ENCODE data around the gene SMIM5. TPM values are rescaled to one million over a fixed set of nuclear protein-coding genes. Genes with fewer than 3 reads are reported as not detected.

SMIM5 gene
- total and polyA plus RNA-seq, 2 experiments from 2014 or later: 0.60 to 0.89 TPM

DNA sequence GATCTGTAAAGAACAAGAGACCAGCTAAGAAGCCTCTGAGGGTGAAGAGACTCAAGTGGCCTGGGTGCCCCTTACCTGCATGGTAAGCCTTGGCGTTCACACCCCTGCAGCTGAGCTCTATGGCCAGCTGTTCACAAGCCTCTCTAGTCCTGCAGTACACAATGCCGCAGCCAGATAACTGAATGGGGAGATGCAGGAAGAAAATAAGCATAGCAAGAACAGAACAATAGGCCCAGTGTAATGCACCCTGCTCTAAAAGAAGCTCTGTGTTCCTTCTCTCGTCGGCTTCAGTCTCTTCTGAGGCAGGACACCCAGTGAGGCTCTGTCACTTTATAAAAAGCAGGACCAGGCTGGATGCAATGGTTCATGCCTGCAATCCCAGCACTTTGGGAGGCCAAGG is 28.3 kb downstream of the SMIM5 start:
- peaks cover 3% of the 10 kb centered on the region for H3K4me1 ChIP-seq (ENCODE audit: low read depth)

DNA sequence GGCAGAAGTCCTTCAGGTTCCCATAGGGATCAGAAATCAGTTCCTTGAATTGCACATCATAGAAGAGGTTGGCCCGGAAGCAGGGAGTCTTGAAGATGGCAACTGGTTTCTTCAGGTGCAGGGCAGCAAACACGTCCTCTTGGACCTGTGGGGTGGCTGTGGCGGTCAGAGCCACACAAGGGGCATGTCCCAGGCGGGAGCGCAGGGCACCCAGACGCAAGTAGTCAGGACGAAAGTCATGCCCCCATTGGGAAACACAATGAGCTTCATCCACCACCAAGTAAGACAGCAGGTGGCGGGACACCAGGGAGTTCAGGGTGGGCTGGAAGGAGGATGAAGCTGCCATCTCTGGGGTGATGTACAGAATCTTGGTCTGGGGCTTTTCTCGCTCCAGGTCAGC is 29.3 kb downstream of the SMIM5 start:
- no peak for TF ChIP-seq CTCF (IDR thresholded peaks at IDR 0.05; ENCODE audit: low read depth, low read length)
- Histone ChIP-seq H3K27me3 (no peaks in the 10 kb centered on the region), H3K4me3 (no peak overlapping the region), H3K27ac (no peak overlapping the region), H3K36me3 (peaks cover 21% of the 10 kb centered on the region), H3K4me1 (ENCODE audit: low read depth) (peaks cover 3% of the 10 kb centered on the region), H3K9me3 (ENCODE audit: low read depth) (no peaks in the 10 kb centered on the region)
- no peak for DNase-seq (ENCODE audit: low read depth in 1 of 2, low spot score in 1 of 2)

More for the DNA sequence above, 28.3 kb downstream of the SMIM5 start:
- no peaks in the 10 kb centered on the region for H3K9me3 ChIP-seq (ENCODE audit: low read depth)
- no peak overlapping the region for H3K27ac ChIP-seq
- H3K27me3 ChIP-seq: no peaks in the 10 kb centered on the region
- TF ChIP-seq CTCF (IDR thresholded peaks at IDR 0.05; ENCODE audit: low read depth, low read length): no peak
- no peak overlapping the region for H3K4me3 ChIP-seq
- DNase-seq (ENCODE audit: low read depth in 1 of 2, low spot score in 1 of 2): no peak
- H3K36me3 ChIP-seq: peaks cover 21% of the 10 kb centered on the region

- no peaks in the 10 kb centered on the region for H3K27me3 ChIP-seq
- peaks cover 7% of the 10 kb centered on the region for H3K4me1 ChIP-seq (ENCODE audit: low read depth)
- H3K9me3 ChIP-seq (ENCODE audit: low read depth): no peaks in the 10 kb centered on the region
- DNase-seq (ENCODE audit: low read depth in 1 of 2, low spot score in 1 of 2): no peak
- TF ChIP-seq CTCF (IDR thresholded peaks at IDR 0.05; ENCODE audit: low read depth, low read length): no peak
- no peak overlapping the region for H3K4me3 ChIP-seq
- H3K36me3 ChIP-seq: peaks cover 18% of the 10 kb centered on the region
- H3K27ac ChIP-seq: no peak overlapping the region
Observed at GRCh38 chr17:75664099-75664549, 30.9 kb downstream of the SMIM5 start.

DNA sequence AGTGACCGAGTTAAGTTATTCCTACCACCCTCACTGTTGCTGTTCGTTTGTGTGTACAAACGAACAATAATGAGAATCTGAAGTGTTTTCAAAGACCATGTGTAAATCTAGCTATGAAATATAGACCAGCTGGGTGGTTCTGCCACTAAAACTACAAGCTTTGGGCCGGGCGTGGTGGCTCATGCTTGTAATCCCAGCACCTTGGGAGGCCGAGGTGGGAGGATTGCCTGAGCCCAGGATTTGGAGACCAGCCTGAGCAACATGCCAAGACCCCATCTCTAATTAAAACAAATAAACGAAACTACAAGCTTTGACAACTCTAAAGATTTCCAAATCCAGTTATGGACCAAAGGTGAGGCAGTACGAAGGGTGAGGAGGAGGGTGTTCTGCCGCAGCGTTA is 32.7 kb downstream of the SMIM5 start:
- H3K9me3 ChIP-seq (ENCODE audit: low read depth): no peaks in the 10 kb centered on the region
- no peak for DNase-seq (ENCODE audit: low read depth in 1 of 2, low spot score in 1 of 2)
- H3K27me3 ChIP-seq: no peaks in the 10 kb centered on the region
- no peak for TF ChIP-seq CTCF (IDR thresholded peaks at IDR 0.05; ENCODE audit: low read depth, low read length)
- H3K4me3 ChIP-seq: peak overlapping the region; percentile 66
- peaks cover 26% of the 10 kb centered on the region for H3K36me3 ChIP-seq
- no peak overlapping the region for H3K27ac ChIP-seq
- peaks cover 7% of the 10 kb centered on the region for H3K4me1 ChIP-seq (ENCODE audit: low read depth)

DNA sequence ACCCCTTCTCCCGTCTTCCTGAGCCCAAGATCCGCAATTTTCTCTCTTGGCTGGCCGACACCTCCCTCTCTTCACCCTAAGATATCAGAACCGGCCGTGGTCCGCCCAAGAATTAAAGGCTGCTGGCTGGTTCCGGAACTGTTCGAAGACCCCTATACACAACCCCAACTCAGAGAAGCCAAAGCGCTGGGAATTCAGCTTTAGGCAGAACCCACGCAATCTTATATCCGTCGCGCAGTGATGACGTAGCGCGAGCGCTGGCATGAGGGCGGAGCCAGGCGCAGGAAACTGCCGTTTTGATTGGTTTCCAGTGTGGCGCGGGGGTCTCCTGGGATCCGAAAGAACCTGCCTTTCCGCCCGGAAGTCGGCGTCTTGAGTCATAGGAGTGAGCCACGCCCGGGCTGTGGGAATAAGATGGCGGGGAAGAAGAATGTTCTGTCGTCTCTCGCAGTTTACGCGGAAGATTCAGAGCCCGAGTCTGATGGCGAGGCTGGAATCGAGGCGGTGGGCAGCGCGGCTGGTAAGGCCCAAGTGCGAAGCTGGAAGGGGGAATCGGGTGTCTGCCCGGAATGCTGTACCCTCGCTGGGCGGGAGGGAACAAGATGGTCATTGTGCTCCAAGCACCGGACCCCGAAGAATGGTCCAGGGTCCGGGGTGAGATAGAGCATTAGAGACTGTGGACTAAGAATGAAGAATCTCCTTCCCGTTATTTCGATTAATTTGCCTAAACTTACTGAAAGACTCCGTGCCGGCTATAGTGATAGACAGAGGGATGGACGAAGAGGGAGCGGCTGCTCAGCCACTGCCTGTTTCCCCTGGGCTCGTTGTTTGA is 33.9 kb downstream of the SMIM5 start, which contains the start of the genes RECQL5 and SAP30BP:
TSS of gene RECQL5 (minus strand) at position 196 of the 832 bp plus-strand sequence. CDS start 597 bp downstream, outside the sequence.
TSS of gene SAP30BP (plus strand) at position 380 of the 832 bp plus-strand sequence. CDS start at position 415, 35 bp downstream.
- Histone ChIP-seq H3K27me3 (no peaks in the 10 kb centered on the region), H3K27ac (peak within 1 kb of the TSS; percentile 66), H3K4me3 (peak within 1 kb of the TSS; percentile 66), H3K36me3 (peaks cover 21% of the 10 kb centered on the region), H3K4me1 (ENCODE audit: low read depth) (peaks cover 7% of the 10 kb centered on the region), H3K9me3 (ENCODE audit: low read depth) (no peaks in the 10 kb centered on the region)
- no peak for TF ChIP-seq CTCF (IDR thresholded peaks at IDR 0.05; ENCODE audit: low read depth, low read length)
- peak; percentile 99 for DNase-seq (ENCODE audit: low read depth in 1 of 2, low spot score in 1 of 2)

All from cardiac muscle cell (in vitro differentiated cells and primary cell).